SK-N-SH (cell line): ENCODE measurements around the gene TMOD4. TPM values are rescaled to one million over a fixed set of nuclear protein-coding genes. Genes with fewer than 3 reads are reported as not detected.
A peak's percentile ranks its signal among the peaks of the same experiment; 100 is the strongest.

ENCODE experiments used
- CTCF ChIA-PET: fragments of 300-600, 350-600 bp; formaldehyde crosslinking; extraction: SDS; loops from one replicate; lab custom pipeline; 2021; lab: Yijun Ruan, JAX
- POLR2A ChIA-PET: fragments of 350-600 bp; sonication (Branson Sonifier 250); formaldehyde crosslinking; extraction: SDS; loops from one replicate; lab custom pipeline; 2020; ENCODE audit warnings: antibody characterized with exemption, inconsistent platforms; lab: Yijun Ruan, JAX
- DNase-seq: peaks from one replicate; pipeline ENCODE4 v3.0.0; 2012
- H2AFZ ChIP-seq: fragments of 200-600 bp; sonication (generic); 2 replicates; pipeline ENCODE4 v1.8.1; 2016; ENCODE audit warnings: antibody characterized with exemption, mild to moderate bottlenecking, low read depth
- H3F3A ChIP-seq: fragments of 200-600 bp; sonication (generic); replicated peaks from 2 replicates; pipeline ENCODE3; 2016; ENCODE audit warnings: antibody characterized with exemption, mild to moderate bottlenecking; ENCODE audit not compliant: insufficient read depth
- H3K27ac ChIP-seq, 2 experiments: fragments of 200-500 bp in 1 of 2; fragments of 200-600 bp in 1 of 2; sonication (Bioruptor generic) in 1 of 2; sonication (generic), shearing (Covaris generic) in 1 of 2; 2 replicates each; pipeline versions ENCODE4 v1.5.1 to v1.6.1; 2014 to 2016; ENCODE audit warnings: low read depth in 2 of 2, inconsistent platforms in 1 of 2, low read length in 1 of 2, mild to moderate bottlenecking in 1 of 2, mixed read lengths in 1 of 2
- H3K27me3 ChIP-seq: fragments of 200-600 bp; sonication (generic), shearing (Covaris generic); 2 replicates; pipeline ENCODE4 v1.6.1; 2016; ENCODE audit warnings: mixed run types; ENCODE audit not compliant: insufficient read depth
- H3K36me3 ChIP-seq, 2 experiments: fragments of 200-500 bp in 1 of 2; fragments of 200-600 bp in 1 of 2; sonication (Bioruptor generic) in 1 of 2; sonication (generic) in 1 of 2; replicated peaks in 1 of 2; 2 replicates each; pipeline versions ENCODE3 to v1.5.1; 2014 to 2016; ENCODE audit warnings: low read length in 1 of 2, mild to moderate bottlenecking in 1 of 2; ENCODE audit not compliant: insufficient read depth in 2 of 2, control insufficient read depth in 1 of 2
- H3K4me1 ChIP-seq, 2 experiments: fragments of 200-500 bp in 1 of 2; fragments of 200-600 bp in 1 of 2; sonication (Bioruptor generic) in 1 of 2; sonication (generic), shearing (Covaris generic) in 1 of 2; 2 replicates each; pipeline versions ENCODE4 v1.5.1 to v1.6.1; 2014 to 2016; ENCODE audit warnings: low read depth in 1 of 2, low read length in 1 of 2, mixed run types in 1 of 2; ENCODE audit not compliant: insufficient read depth in 2 of 2, control insufficient read depth in 1 of 2
- H3K4me2 ChIP-seq: fragments of 200-600 bp; sonication (generic), shearing (Covaris generic); 2 replicates; pipeline ENCODE4 v1.6.1; 2017; ENCODE audit warnings: mixed run types
- H3K4me3 ChIP-seq, 2 experiments: fragments of 200-500 bp in 1 of 2; fragments of 200-600 bp in 1 of 2; sonication (Bioruptor generic) in 1 of 2; sonication (generic), shearing (Covaris generic) in 1 of 2; 2 replicates each; pipeline versions ENCODE4 v1.5.1 to v1.8.1; 2014 to 2016; ENCODE audit warnings: low read depth in 2 of 2, inconsistent platforms in 1 of 2, low read length in 1 of 2, mild to moderate bottlenecking in 1 of 2, mixed read lengths in 1 of 2, moderate library complexity in 1 of 2
- H3K79me2 ChIP-seq: fragments of 200-600 bp; sonication (generic); 2 replicates; pipeline ENCODE4 v1.8.1; 2017; ENCODE audit warnings: mild to moderate bottlenecking; ENCODE audit not compliant: insufficient read depth
- H3K9ac ChIP-seq: fragments of 200-600 bp; sonication (generic); 2 replicates; pipeline ENCODE4 v1.6.1; 2017; ENCODE audit warnings: mixed run types
- H3K9me2 ChIP-seq: fragments of 200-600 bp; sonication (generic); 2 replicates; pipeline ENCODE4 v1.6.1; 2017; ENCODE audit warnings: mixed run types
- H3K9me3 ChIP-seq: fragments of 200-600 bp; sonication (generic); 2 replicates; pipeline ENCODE4 v1.6.1; 2017; ENCODE audit warnings: mixed run types, mild to moderate bottlenecking, moderate library complexity
- H4K20me1 ChIP-seq: fragments of 200-600 bp; sonication (generic); 2 replicates; pipeline ENCODE4 v1.6.1; 2017; ENCODE audit warnings: mild to moderate bottlenecking, mixed run types; ENCODE audit not compliant: insufficient read depth
- CHD2 ChIP-seq: fragments of 150-350 bp; IDR thresholded peaks from 2 replicates; pipeline ENCODE4 v1.6.1; 2018; ENCODE audit warnings: low read length; ENCODE audit not compliant: partially characterized antibody
- ELF1 ChIP-seq: IDR thresholded peaks from 2 replicates; pipeline ENCODE4 v1.4.0; 2012
- EP300 ChIP-seq, 2 experiments: IDR thresholded peaks; 2 replicates each; pipeline versions ENCODE4 v1.4.0 to v1.6.1; 2012; ENCODE audit warnings: borderline replicate concordance in 1 of 2, low read depth in 1 of 2, low read length in 1 of 2
- EZH2phosphoT487 ChIP-seq: fragments of 200-600 bp; sonication (generic); IDR thresholded peaks from 2 replicates; pipeline ENCODE4 v1.6.1; 2017; ENCODE audit warnings: low read depth, mixed run types, mild to moderate bottlenecking, antibody characterized with exemption, moderate library complexity, borderline replicate concordance
- FOSL2 ChIP-seq: IDR thresholded peaks from 2 replicates; pipeline ENCODE4 v1.4.0; 2012; ENCODE audit warnings: low read depth, mild to moderate bottlenecking, moderate library complexity, borderline replicate concordance
- FOXM1 ChIP-seq: IDR thresholded peaks from 2 replicates; pipeline ENCODE4 v1.4.0; 2012; ENCODE audit warnings: low read depth, mild to moderate bottlenecking
- GABPA ChIP-seq: IDR thresholded peaks from 2 replicates; pipeline ENCODE4 v1.4.0; 2012; ENCODE audit warnings: low read depth, mild to moderate bottlenecking
- GATA2 ChIP-seq: sonication (generic); formaldehyde crosslinking; IDR thresholded peaks from 2 replicates; pipeline ENCODE4 v1.5.0; 2020; ENCODE audit warnings: mild to moderate bottlenecking, missing genetic modification reagents
- MAX ChIP-seq: IDR thresholded peaks from 2 replicates; pipeline ENCODE4 v1.4.0; 2012; ENCODE audit warnings: low read depth
- MXI1 ChIP-seq: IDR thresholded peaks from 2 replicates; pipeline ENCODE4 v1.6.1; 2012; ENCODE audit warnings: mild to moderate bottlenecking, low read depth, low read length, improper control_type of control experiment
- NRF1 ChIP-seq: IDR thresholded peaks from 2 replicates; pipeline ENCODE4 v1.6.1; 2012; ENCODE audit warnings: low read depth, mild to moderate bottlenecking, low read length
- PBX3 ChIP-seq: IDR thresholded peaks from 2 replicates; pipeline ENCODE4; 2012
- POLR2AphosphoS5 ChIP-seq: IDR thresholded peaks from 2 replicates; pipeline ENCODE4 v1.6.1; 2012; ENCODE audit warnings: low read depth, low read length
- RCOR1 ChIP-seq: fragments of 150-350 bp; IDR thresholded peaks from 2 replicates; pipeline ENCODE4 v1.6.1; 2017; ENCODE audit warnings: antibody characterized with exemption, low read length
- REST ChIP-seq: IDR thresholded peaks from 2 replicates; pipeline ENCODE4 v1.6.1; 2012; ENCODE audit warnings: mild to moderate bottlenecking, low read depth, low read length, moderate library complexity
- SIN3A ChIP-seq: IDR thresholded peaks from 2 replicates; pipeline ENCODE4 v1.6.1; 2012; ENCODE audit warnings: low read depth, mild to moderate bottlenecking, low read length, moderate library complexity, borderline replicate concordance
- SMC3 ChIP-seq: IDR thresholded peaks from 2 replicates; pipeline ENCODE4 v1.6.1; 2012; ENCODE audit warnings: low read depth, low read length, improper control_type of control experiment
- TAF1 ChIP-seq: IDR thresholded peaks from 2 replicates; pipeline ENCODE4 v1.6.1; 2012; ENCODE audit warnings: low read depth, mild to moderate bottlenecking, low read length, moderate library complexity, borderline replicate concordance
- TCF12 ChIP-seq: IDR thresholded peaks from 2 replicates; pipeline ENCODE4 v1.4.0; 2012
- TEAD4 ChIP-seq: IDR thresholded peaks from 2 replicates; pipeline ENCODE4 v1.4.0; 2012; ENCODE audit warnings: mild to moderate bottlenecking, borderline replicate concordance; ENCODE audit not compliant: insufficient read depth
- USF1 ChIP-seq: IDR thresholded peaks from 2 replicates; pipeline ENCODE4 v1.4.0; 2012; ENCODE audit warnings: low read depth, borderline replicate concordance
- YY1 ChIP-seq: IDR thresholded peaks from 2 replicates; pipeline ENCODE4 v1.4.0; 2012; ENCODE audit warnings: low read depth, mild to moderate bottlenecking
- ZBTB33 ChIP-seq: IDR thresholded peaks from 2 replicates; pipeline ENCODE4 v1.4.0; 2012; ENCODE audit warnings: low read depth, borderline replicate concordance
- WGBS: methylation state at CpG from one replicate; pipeline ENCODE4 v1.1.6; 2017; ENCODE audit warnings: low lambda C conversion rate; 5-methylcytosine and 5-hydroxymethylcytosine counted together
- polyA plus RNA-seq, 3 experiments: library from polyadenylated mRNA; depleted of rRNA; stranded (reverse); fragments of >200 nt; gene quantifications; 2 replicates each; pipeline ENCODE4 v1.2.3, GENCODE V29; 2012

The TMOD4 gene
- polyA plus RNA-seq, 1 of the 3 experiments (the other 2 are of a cell fraction): 0.59 TPM

GRCh38 chr1:151198254-151199127 lies 22.7 kb upstream of the TMOD4 start, which contains the start of gene PIP5K1A (continued):
- TF ChIP-seq MXI1 (peak; percentile 76), YY1 (peak; percentile 90), TEAD4 (no peak), REST (peak; percentile 28), TAF1 (peak; percentile 77), EZH2phosphoT487 (no peak), RCOR1 (0 out of 2 replicates have a peak, but pooled peaks have one; percentile 34), POLR2AphosphoS5 (peak; percentile 93), NRF1 (peak; percentile 94)

- H3K9me2 ChIP-seq: no peaks in the 10 kb centered on the region
- H3K4me3 ChIP-seq: peak overlapping the region; percentile 81 to 94
- peaks cover 10 to 15% of the 10 kb centered on the region in 2 experiments; a peak in 3 of 4 replicates for H3K4me1 ChIP-seq
- no peaks in the 10 kb centered on the region for H3K27me3 ChIP-seq
- H3K9ac ChIP-seq: peak overlapping the region; percentile 3; the same call in 1 of the 2 replicates
- CTCF ChIA-PET: interaction anchor here (3.0 kb wide), 1 partner anchor 54 kb away, joined by 27 read pairs; no protein-coding TSS in a partner anchor
- H3K9me3 ChIP-seq: no peaks in the 10 kb centered on the region
- POLR2A ChIA-PET: no interaction called here
- peaks cover 34% of the 10 kb centered on the region for H4K20me1 ChIP-seq
- peaks cover 46% of the 10 kb centered on the region for H3F3A ChIP-seq
- H3K36me3 ChIP-seq: peaks cover 4 to 19% of the 10 kb centered on the region in 2 experiments
- H3K4me2 ChIP-seq: peak overlapping the region; percentile 95
- peak overlapping the region; percentile 37; the same call in 1 of the 2 replicates for H2AFZ ChIP-seq
- TF ChIP-seq CHD2 (no peak), FOSL2 (no peak), FOXM1 (no peak), POLR2AphosphoS5 (no peak), USF1 (no peak), GATA2 (CRISPR knock-in tag) (no peak), PBX3 (no peak), GABPA (no peak), SIN3A (no peak; the same call in 1 of the 2 replicates), MAX (no peak), EP300 (IDR thresholded peaks at IDR 0.05; ENCODE audit: borderline replicate concordance in 1 of 2, low read depth in 1 of 2, low read length in 1 of 2) (no peak), RCOR1 (no peak), ELF1 (no peak), SMC3 (no peak), ZBTB33 (no peak), NRF1 (no peak), TCF12 (no peak)
- TF ChIP-seq, all 33 proteins: peak for 0
- 9% methylated on average over 10 of the region's 10 CpGs for WGBS
- Histone ChIP-seq H3K27ac (peak overlapping the region; percentile 70 to 86), H3K79me2 (peaks cover 45% of the 10 kb centered on the region)
- no peak for DNase-seq
Observed at GRCh38 chr1:151197863-151198253, 22.1 kb upstream of the TMOD4 start.
